HCEC 1CT (cell line): ENCODE results near the gene CRK.

Experiments
- DNase-seq: peaks from one replicate; pipeline ENCODE4 v3.0.0-alpha.2; 2017

Gene CRK

GRCh38 chr17:1485423-1486376 lies 29.7 kb upstream of the CRK start:
- DNase-seq = peak; percentile 61

GRCh38 chr17:1484676-1485422 lies 28.8 kb upstream of the CRK start:
- DNase-seq = peak; percentile 32

GRCh38 chr17:1484060-1484535 lies 28.1 kb upstream of the CRK start:
- DNase-seq = no peak

GRCh38 chr17:1482680-1483079 lies 26.6 kb upstream of the CRK start:
- no peak for DNase-seq

GRCh38 chr17:1481736-1482135 lies 25.7 kb upstream of the CRK start:
- no peak for DNase-seq

- no peak for DNase-seq
Measured at GRCh38 chr17:1480747-1481465, 24.9 kb upstream of the CRK start.

- DNase-seq = no peak
Measured at GRCh38 chr17:1478418-1478817, 22.4 kb upstream of the CRK start.

GRCh38 chr17:1475321-1475854 lies 19.4 kb upstream of the CRK start:
- DNase-seq = no peak

- no peak for DNase-seq
Measured at GRCh38 chr17:1474402-1475189, 18.6 kb upstream of the CRK start.

GRCh38 chr17:1473841-1474240 lies 17.8 kb upstream of the CRK start:
- DNase-seq = no peak

GRCh38 chr17:1473170-1473569 lies 17.1 kb upstream of the CRK start:
- no peak for DNase-seq

- no peak for DNase-seq
Measured at GRCh38 chr17:1471911-1472821, 16.1 kb upstream of the CRK start.

- DNase-seq = no peak
Measured at GRCh38 chr17:1471490-1471889, 15.5 kb upstream of the CRK start.

GRCh38 chr17:1470755-1471462 lies 14.9 kb upstream of the CRK start:
- DNase-seq = no peak

GRCh38 chr17:1470071-1470754 lies 14.2 kb upstream of the CRK start:
- DNase-seq = no peak

GRCh38 chr17:1469231-1469852 lies 13.3 kb upstream of the CRK start:
- no peak for DNase-seq

- no peak for DNase-seq
Measured at GRCh38 chr17:1467898-1468492, 12.0 kb upstream of the CRK start.

- no peak for DNase-seq
Measured at GRCh38 chr17:1467258-1467657, 11.2 kb upstream of the CRK start.

GRCh38 chr17:1464186-1464585 lies 8.2 kb upstream of the CRK start:
- no peak for DNase-seq
